COR-L47 (cell line): Measurements from ENCODE around the gene SGCD.
A peak's percentile ranks its signal among the peaks of the same experiment; 100 is the strongest.

Experiments used
- DNase-seq: peaks from one replicate; lab custom pipeline; 2025; lab: John Stamatoyannopoulos, UW

Gene SGCD

GRCh38 chr5:156401804-156402203 is 74.8 kb downstream of the SGCD start:
- DNase-seq = no peak

GRCh38 chr5:156402387-156402921 is 75.5 kb downstream of the SGCD start:
- DNase-seq = no peak

DNA sequence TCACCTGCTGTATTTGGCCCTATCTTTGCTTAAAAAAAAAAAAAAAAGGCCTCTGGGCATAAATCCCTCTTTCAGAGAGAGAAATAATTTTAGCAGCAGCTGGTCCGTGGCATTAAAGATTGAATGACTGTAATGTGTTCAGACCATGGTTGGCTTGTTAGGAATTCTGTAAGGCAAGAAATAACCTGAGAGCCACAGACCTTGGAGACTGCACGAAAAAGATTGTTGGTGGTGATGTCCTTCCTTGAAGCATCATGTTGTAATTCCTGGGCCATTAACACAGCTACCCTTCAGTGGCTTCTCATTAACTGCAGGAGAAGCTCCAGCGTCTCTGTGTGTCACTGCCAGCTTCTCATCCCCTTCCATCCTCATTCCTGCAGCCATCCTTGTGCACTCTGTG is 79.0 kb downstream of the SGCD start:
- no peak for DNase-seq

- no peak for DNase-seq
These were observed 80.3 kb downstream of the SGCD start for GRCh38 chr5:156407251-156407650.

- DNase-seq = no peak
These were observed 82.9 kb downstream of the SGCD start for GRCh38 chr5:156409834-156410233.

DNA sequence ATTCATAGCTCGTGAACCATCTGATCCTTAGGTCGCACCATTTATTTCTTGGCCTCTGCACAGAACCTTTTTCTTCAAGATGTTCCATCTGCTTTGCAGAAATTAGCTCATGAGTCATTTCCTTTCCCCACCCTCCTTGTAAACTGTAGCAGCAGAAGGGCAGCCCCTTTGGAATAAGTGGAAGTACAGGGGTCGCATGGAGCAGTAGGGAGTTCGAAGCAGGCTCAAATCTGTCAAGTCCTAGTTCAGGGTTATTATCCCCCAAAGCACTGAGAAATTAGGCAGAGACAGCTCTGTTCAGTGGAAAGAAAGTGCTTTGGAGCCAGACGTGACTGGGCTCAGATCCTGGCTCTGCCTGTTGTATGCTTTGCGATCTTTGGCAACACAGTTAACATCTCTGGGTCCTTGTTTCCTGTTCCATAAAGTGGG is 84.2 kb downstream of the SGCD start:
- DNase-seq = no peak

GRCh38 chr5:156411957-156412356 is 85.0 kb downstream of the SGCD start:
- DNase-seq = no peak

- DNase-seq = peak; percentile 31
These were observed 87.4 kb downstream of the SGCD start for GRCh38 chr5:156414391-156414790.

- no peak for DNase-seq
These were observed 92.7 kb downstream of the SGCD start for GRCh38 chr5:156419661-156420060.

DNA sequence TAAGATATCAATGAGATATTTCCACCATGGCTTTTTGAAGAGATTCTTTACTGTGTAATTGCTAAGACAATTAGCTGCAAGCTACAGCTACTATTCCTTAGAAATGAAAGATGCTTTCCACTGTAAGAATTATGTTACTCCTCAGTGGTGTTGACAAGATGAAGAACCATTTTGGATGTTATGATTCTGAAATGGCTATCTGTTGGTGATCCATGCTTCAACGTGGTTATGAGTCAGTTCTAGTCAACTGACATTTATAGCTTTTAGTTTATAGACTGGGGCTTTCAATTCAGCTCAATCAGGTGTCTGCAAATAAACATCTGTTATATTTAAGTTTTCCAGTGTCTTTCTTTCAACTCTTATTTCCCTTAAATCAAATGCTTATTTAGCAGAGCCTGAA is 93.7 kb downstream of the SGCD start:
- no peak for DNase-seq

GRCh38 chr5:156421798-156422197 is 94.8 kb downstream of the SGCD start:
- no peak for DNase-seq

DNA sequence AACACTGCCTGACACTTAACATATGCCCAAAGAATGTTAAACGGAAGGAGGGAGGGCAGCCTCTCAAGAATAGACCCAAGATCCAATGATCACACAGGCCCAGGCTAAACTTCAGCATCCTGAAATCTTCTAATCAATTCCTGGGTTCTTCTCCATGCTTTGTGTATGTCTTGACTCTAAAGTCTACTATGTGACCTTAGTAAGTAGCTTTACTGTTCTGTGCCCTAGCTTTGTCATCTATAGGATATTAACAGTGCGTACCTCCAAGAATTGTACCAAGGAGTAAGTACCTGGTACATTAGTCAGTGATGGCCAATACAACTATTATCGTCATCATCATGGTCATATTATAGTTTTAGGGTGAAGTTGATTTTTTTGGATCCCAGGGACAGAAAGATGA is 96.6 kb downstream of the SGCD start:
- no peak for DNase-seq

GRCh38 chr5:156427315-156427714 is 100.4 kb downstream of the SGCD start:
- DNase-seq = no peak

- no peak for DNase-seq
These were observed 105.2 kb downstream of the SGCD start for GRCh38 chr5:156431956-156432829.

DNA sequence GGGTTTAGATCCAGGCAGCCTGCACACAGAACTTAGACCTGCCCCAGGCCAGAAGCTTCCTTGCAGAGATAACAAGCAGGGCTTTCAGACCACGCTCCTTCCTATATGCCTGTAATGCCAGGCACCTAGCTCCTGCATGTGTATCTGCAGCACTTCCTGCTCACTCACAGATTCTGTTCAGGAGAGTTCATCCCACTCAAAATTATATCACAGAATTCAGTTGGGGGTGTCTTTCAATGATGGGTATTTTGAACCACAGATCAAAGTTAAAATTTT is 105.8 kb downstream of the SGCD start:
- DNase-seq = no peak

GRCh38 chr5:156434471-156434870 is 107.5 kb downstream of the SGCD start:
- DNase-seq = no peak

DNA sequence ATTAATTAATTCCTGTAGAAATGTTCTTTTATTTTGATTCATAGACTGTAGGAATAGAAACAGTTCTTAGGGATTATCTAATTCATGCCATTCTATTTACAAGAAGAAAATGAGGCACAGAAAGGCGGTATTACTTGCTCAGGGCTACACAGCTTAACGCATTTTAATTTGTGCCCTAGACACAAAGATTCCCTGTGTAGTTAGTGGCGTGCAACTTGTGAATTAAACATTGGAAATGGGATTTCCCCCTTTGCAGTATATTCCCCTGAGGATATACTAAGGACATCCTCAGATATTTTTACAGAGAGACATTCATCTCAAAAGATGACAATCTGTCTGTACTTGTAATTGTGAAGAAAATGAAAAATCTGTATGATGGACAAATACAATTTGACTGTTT is 108.1 kb downstream of the SGCD start:
- no peak for DNase-seq

GRCh38 chr5:156438076-156438475 is 111.1 kb downstream of the SGCD start:
- no peak for DNase-seq

DNA sequence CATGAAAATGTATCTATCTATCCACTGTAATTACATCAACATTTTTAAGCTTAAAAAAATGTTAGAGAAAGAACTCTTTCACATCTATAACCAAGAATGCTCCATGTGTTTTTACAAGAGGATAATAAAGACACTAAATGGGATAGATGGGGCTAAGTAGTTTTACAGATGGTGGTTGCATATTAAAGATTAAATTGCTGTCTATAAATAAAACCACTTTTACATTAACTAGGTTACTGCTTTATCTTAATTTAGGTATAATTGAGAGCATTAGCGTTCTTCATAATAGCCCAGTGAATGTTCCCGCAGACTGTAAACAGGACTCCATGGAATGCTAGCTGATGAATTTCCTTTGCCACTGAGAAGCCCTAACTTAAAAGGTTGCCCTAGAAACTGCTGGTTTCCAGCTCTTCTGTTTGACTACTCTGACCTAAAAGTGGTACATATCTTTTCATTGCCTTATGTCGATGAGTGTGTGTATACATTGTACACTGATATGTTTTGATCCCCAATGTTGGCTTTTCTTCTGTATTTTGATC is 117.9 kb downstream of the SGCD start:
- DNase-seq = no peak

GRCh38 chr5:156446526-156446925 is 119.6 kb downstream of the SGCD start:
- DNase-seq = no peak

DNA sequence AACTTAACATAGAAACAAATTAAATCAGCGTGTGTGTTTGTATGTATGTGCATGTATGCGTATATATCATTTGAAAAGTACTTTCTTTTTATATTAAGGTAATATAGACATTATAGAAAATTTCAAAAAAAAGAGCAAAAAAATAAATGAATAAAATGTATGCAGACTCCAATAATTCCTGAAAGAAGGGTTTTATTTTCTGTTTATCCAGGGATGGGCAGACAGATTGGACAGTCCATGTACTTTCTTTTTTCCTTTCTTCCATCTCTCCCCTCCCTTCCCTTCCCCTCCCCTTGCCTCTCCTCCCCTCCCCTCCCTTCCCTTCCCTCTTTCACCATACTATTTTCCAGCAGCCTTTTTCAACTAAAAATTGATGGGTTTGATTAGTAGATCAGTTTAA is 123.8 kb downstream of the SGCD start:
- DNase-seq = no peak

GRCh38 chr5:156451505-156451904 is 124.5 kb downstream of the SGCD start:
- no peak for DNase-seq

- DNase-seq = no peak
These were observed 129.9 kb downstream of the SGCD start for GRCh38 chr5:156456857-156457256.
